Hepatocyte (in vitro differentiated cells): ENCODE data around the gene PHKB.

Source experiments
- EZH2 ChIP-seq: fragments of 200-600 bp; sonication (generic); IDR thresholded peaks from 2 replicates; pipeline ENCODE4 v1.6.1; 2016; ENCODE audit warnings: antibody characterized with exemption, mild to moderate bottlenecking, borderline replicate concordance
- EZH2phosphoT487 ChIP-seq: fragments of 200-600 bp; sonication (generic); IDR thresholded peaks from one replicate; pipeline ENCODE4 v1.6.1; 2018; ENCODE audit warnings: antibody characterized with exemption, mild to moderate bottlenecking, low read depth, moderate library complexity; ENCODE audit not compliant: unreplicated experiment, severe bottlenecking
- TF ChIP-seq, protein P1 (sequence below): fragments of 200-600 bp; sonication (generic); IDR thresholded peaks from 2 replicates; pipeline ENCODE4 v1.5.1; 2016; ENCODE audit warnings: antibody characterized with exemption, mild to moderate bottlenecking; ENCODE audit not compliant: poor library complexity

DNA sequence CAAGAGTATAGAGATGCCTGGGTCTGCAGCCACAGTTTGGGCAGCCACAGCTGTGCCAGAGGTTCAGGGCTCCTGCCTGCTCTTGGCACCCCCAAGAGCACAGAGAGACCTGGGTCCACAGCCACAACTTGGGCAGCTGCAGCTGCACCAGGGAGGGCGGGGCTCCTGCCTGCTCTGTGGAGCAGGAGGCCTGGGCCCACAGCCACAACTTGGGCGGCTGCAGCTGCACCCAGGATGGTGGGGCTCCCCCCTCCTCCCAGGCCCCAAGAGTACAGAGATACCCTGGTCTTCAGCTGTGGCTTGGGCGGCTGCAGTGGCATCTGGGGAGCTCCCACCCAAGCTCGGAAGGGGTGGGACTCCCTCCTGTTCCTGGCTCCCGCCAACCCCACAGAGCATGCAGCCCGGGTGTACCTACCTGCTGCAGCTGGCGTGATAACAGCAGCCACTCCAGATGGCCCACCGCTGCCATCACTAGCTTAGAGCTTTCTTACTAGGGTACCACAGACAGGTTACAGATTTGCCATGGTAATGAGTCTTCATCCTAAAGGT, 72.7 kb downstream of the PHKB start:
- TF ChIP-seq EZH2 (no peak), EZH2phosphoT487 (no peak)
- TF ChIP-seq, protein P1, sequence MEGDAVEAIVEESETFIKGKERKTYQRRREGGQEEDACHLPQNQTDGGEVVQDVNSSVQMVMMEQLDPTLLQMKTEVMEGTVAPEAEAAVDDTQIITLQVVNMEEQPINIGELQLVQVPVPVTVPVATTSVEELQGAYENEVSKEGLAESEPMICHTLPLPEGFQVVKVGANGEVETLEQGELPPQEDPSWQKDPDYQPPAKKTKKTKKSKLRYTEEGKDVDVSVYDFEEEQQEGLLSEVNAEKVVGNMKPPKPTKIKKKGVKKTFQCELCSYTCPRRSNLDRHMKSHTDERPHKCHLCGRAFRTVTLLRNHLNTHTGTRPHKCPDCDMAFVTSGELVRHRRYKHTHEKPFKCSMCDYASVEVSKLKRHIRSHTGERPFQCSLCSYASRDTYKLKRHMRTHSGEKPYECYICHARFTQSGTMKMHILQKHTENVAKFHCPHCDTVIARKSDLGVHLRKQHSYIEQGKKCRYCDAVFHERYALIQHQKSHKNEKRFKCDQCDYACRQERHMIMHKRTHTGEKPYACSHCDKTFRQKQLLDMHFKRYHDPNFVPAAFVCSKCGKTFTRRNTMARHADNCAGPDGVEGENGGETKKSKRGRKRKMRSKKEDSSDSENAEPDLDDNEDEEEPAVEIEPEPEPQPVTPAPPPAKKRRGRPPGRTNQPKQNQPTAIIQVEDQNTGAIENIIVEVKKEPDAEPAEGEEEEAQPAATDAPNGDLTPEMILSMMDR, result no peak
